ENCODE data around the gene TMEFF1. TPM values are rescaled to one million over a fixed set of nuclear protein-coding genes. Genes with fewer than 3 reads are reported as not detected.

TMEFF1 gene
- total and polyA plus RNA-seq, 10 of the 15 experiments (the other 5 are each of a cell fraction or from before 2014, with no cell fraction given) = 0.03 to 0.55 (median 0.11) TPM; not detected in 3

GRCh38 chr9:100575006-100575405, 102.1 kb downstream of the TMEFF1 start:
- WGBS (ENCODE audit: insufficient coverage, insufficient replicate concordance, low lambda C conversion rate, missing lambda C conversion rate) = 46% methylated on average over 4 of the region's 4 CpGs
- no peak overlapping the region for H3K4me3 ChIP-seq
- no peaks in the 10 kb centered on the region for H3K36me3 ChIP-seq (ENCODE audit: control insufficient read depth in 2 of 2, insufficient read depth in 2 of 2, low read length in 1 of 2)
- intact Hi-C loops (cut with micrococcal nuclease; ENCODE audit: unreplicated experiment) (no loop called here), in situ Hi-C loops (cut with MboI) (loop anchor here (25.0 kb wide), 1 partner anchor 563 kb away; no protein-coding TSS in a partner anchor)
- ATAC-seq = no peak
- H3K4me2 ChIP-seq (ENCODE audit: control insufficient read depth, insufficient read depth) = no peak overlapping the region
- no peak overlapping the region for H3K27ac ChIP-seq (ENCODE audit: control insufficient read depth, insufficient read depth)
- H3K79me2 ChIP-seq (ENCODE audit: control insufficient read depth, insufficient read depth, low read length) = no peaks in the 10 kb centered on the region
- H3K4me1 ChIP-seq (ENCODE audit: control insufficient read depth, insufficient read depth, low read length) = no peaks in the 10 kb centered on the region
- no peaks in the 10 kb centered on the region for H4K20me1 ChIP-seq (ENCODE audit: control insufficient read depth, insufficient read depth)
- no peaks in the 10 kb centered on the region for H3K27me3 ChIP-seq (replicated peaks in 1 of 2; ENCODE audit: control insufficient read depth in 2 of 2, insufficient read depth in 2 of 2, low read length in 1 of 2)
- no TSS peak for BruUV-seq (replicated peaks)
- CTCF ChIA-PET = interaction anchor here (1.4 kb wide), 1 partner anchor 23 kb away, joined by 4 read pairs; no protein-coding TSS in a partner anchor
- H2AFZ ChIP-seq (ENCODE audit: control insufficient read depth, low read depth, low read length) = no peak overlapping the region
- no peaks in the 10 kb centered on the region for H3K9me3 ChIP-seq (replicated peaks; ENCODE audit: control insufficient read depth, insufficient read depth, low read length)
- SMC1A ChIA-PET (ENCODE audit: uncharacterized antibody, unreplicated experiment) = no interaction called here
- POLR2A ChIA-PET = no interaction called here
- DNase-seq (ENCODE audit: low read depth, low spot score) = no peak
- H3K9ac ChIP-seq (ENCODE audit: control insufficient read depth, insufficient read depth, low read length) = no peak overlapping the region
- no peak for FAIRE-seq
- no peak for TF ChIP-seq MTA2 (IDR thresholded peaks at IDR 0.05; ENCODE audit: low read depth)
- TF ChIP-seq HDAC2 (IDR thresholded peaks at IDR 0.05) = no peak
- RAD21 ChIA-PET (ENCODE audit: unreplicated experiment) = no interaction called here

- no peak for FAIRE-seq
- Histone ChIP-seq H3K4me3 (no peak overlapping the region), H3K27ac (ENCODE audit: control insufficient read depth, insufficient read depth) (no peak overlapping the region), H3K4me2 (ENCODE audit: control insufficient read depth, insufficient read depth) (no peak overlapping the region), H2AFZ (ENCODE audit: control insufficient read depth, low read depth, low read length) (no peak overlapping the region), H3K4me1 (ENCODE audit: control insufficient read depth, insufficient read depth, low read length) (no peaks in the 10 kb centered on the region), H4K20me1 (ENCODE audit: control insufficient read depth, insufficient read depth) (no peaks in the 10 kb centered on the region), H3K79me2 (ENCODE audit: control insufficient read depth, insufficient read depth, low read length) (no peaks in the 10 kb centered on the region), H3K9ac (ENCODE audit: control insufficient read depth, insufficient read depth, low read length) (no peak overlapping the region), H3K36me3 (ENCODE audit: control insufficient read depth in 2 of 2, insufficient read depth in 2 of 2, low read length in 1 of 2) (no peaks in the 10 kb centered on the region), H3K9me3 (replicated peaks; ENCODE audit: control insufficient read depth, insufficient read depth, low read length) (no peaks in the 10 kb centered on the region), H3K27me3 (replicated peaks in 1 of 2; ENCODE audit: control insufficient read depth in 2 of 2, insufficient read depth in 2 of 2, low read length in 1 of 2) (no peaks in the 10 kb centered on the region)
- intact Hi-C loops (cut with micrococcal nuclease; ENCODE audit: unreplicated experiment) (no loop called here), in situ Hi-C loops (cut with MboI) (loop anchor here (25.0 kb wide), 1 partner anchor 564 kb away; no protein-coding TSS in a partner anchor)
- CTCF ChIA-PET = interaction anchor here (1.4 kb wide), 1 partner anchor 24 kb away, joined by 4 read pairs; no protein-coding TSS in a partner anchor
- RAD21 ChIA-PET (ENCODE audit: unreplicated experiment) = no interaction called here
- 6% methylated on average over 2 of the region's 2 CpGs for WGBS (ENCODE audit: insufficient coverage, insufficient replicate concordance, low lambda C conversion rate, missing lambda C conversion rate)
- DNase-seq (ENCODE audit: low read depth, low spot score) = no peak
- no TSS peak for BruUV-seq (replicated peaks)
- ATAC-seq = no peak
- POLR2A ChIA-PET = no interaction called here
- SMC1A ChIA-PET (ENCODE audit: uncharacterized antibody, unreplicated experiment) = no interaction called here
- TF ChIP-seq IRF4 (IDR thresholded peaks at IDR 0.05; ENCODE audit: low read depth, low read length) = no peak
- no peak for TF ChIP-seq CBFB (IDR thresholded peaks at IDR 0.05; ENCODE audit: low read depth)
- no peak for TF ChIP-seq MEF2B (IDR thresholded peaks at IDR 0.05; ENCODE audit: partially characterized antibody, poor library complexity, severe bottlenecking)
- TF ChIP-seq FOXM1 (IDR thresholded peaks at IDR 0.05; ENCODE audit: low read depth, low read length) = no peak
- no peak for TF ChIP-seq E2F8 (IDR thresholded peaks at IDR 0.05; ENCODE audit: low read depth, partially characterized antibody)
- TF ChIP-seq, protein P1, sequence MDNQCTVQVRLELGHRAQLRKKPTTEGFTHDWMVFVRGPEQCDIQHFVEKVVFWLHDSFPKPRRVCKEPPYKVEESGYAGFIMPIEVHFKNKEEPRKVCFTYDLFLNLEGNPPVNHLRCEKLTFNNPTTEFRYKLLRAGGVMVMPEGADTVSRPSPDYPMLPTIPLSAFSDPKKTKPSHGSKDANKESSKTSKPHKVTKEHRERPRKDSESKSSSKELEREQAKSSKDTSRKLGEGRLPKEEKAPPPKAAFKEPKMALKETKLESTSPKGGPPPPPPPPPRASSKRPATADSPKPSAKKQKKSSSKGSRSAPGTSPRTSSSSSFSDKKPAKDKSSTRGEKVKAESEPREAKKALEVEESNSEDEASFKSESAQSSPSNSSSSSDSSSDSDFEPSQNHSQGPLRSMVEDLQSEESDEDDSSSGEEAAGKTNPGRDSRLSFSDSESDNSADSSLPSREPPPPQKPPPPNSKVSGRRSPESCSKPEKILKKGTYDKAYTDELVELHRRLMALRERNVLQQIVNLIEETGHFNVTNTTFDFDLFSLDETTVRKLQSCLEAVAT (IDR thresholded peaks at IDR 0.05) = no peak
- TF ChIP-seq IKZF1 (conservative IDR thresholded peaks at IDR 0.05) = no peak
- TF ChIP-seq POLR2AphosphoS2 (IDR thresholded peaks at IDR 0.05; ENCODE audit: low read depth, low read length) = no peak
- TF ChIP-seq SUPT20H (IDR thresholded peaks at IDR 0.05; ENCODE audit: borderline replicate concordance, control insufficient read depth, low read depth, low read length) = no peak
- no peak for TF ChIP-seq TARDBP (IDR thresholded peaks at IDR 0.05; ENCODE audit: borderline replicate concordance)
These were observed 102.9 kb downstream of the TMEFF1 start for GRCh38 chr9:100575765-100576386.

All from GM12878 (cell line).